PC-3 (cell line): Measurements from ENCODE around the gene PROP1.

ENCODE experiments used
- EZH2 ChIP-seq: fragments of 300-600 bp; sonication (generic); IDR thresholded peaks from one replicate; pipeline ENCODE4 v1.6.1; 2017; ENCODE audit warnings: antibody characterized with exemption, mild to moderate bottlenecking, low read length; ENCODE audit not compliant: unreplicated experiment
- EZH2phosphoT487 ChIP-seq: fragments of 300-600 bp; sonication (generic); IDR thresholded peaks from 2 replicates; pipeline ENCODE4 v1.6.1; 2018; ENCODE audit warnings: mild to moderate bottlenecking, antibody characterized with exemption, low read length, borderline replicate concordance
- TF ChIP-seq, protein P1 (sequence below): fragments of 300-600 bp; sonication (generic); conservative IDR thresholded peaks from 2 replicates; pipeline ENCODE4 v1.5.1; 2017; ENCODE audit warnings: antibody characterized with exemption, low read depth, mild to moderate bottlenecking, low read length

DNA sequence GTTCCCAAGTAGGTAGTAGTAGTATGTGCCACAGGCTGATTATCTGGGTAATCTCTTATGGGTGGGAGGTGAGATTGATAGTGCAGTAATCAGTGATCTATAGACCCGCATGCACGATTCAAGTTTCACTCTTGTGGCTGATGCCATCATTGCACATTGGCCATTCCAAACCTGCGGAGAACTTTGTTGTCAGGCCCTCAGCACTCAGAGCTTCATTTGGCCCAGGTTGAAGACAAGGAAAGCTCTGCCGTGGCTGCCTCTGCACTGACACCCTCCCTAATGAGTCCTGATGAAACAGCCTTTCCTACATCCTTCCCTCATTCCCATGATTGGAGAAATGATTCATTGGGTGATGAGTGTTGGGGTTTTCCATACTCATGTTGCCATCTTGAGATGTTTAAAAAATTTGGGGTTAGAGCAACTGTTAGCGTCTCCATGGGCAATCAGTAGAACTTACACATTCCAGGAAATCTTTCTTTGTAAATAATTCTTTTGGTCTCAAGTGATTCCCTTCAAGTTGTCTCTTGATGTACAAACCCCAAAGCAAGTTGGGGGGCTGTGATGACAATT is 22.9 kb downstream of the PROP1 start:
- TF ChIP-seq, protein P1, sequence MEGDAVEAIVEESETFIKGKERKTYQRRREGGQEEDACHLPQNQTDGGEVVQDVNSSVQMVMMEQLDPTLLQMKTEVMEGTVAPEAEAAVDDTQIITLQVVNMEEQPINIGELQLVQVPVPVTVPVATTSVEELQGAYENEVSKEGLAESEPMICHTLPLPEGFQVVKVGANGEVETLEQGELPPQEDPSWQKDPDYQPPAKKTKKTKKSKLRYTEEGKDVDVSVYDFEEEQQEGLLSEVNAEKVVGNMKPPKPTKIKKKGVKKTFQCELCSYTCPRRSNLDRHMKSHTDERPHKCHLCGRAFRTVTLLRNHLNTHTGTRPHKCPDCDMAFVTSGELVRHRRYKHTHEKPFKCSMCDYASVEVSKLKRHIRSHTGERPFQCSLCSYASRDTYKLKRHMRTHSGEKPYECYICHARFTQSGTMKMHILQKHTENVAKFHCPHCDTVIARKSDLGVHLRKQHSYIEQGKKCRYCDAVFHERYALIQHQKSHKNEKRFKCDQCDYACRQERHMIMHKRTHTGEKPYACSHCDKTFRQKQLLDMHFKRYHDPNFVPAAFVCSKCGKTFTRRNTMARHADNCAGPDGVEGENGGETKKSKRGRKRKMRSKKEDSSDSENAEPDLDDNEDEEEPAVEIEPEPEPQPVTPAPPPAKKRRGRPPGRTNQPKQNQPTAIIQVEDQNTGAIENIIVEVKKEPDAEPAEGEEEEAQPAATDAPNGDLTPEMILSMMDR, result no peak
- TF ChIP-seq EZH2phosphoT487 (no peak), EZH2 (no peak)
